Measurements from ENCODE around the gene DOCK9. TPM values are rescaled to one million over a fixed set of nuclear protein-coding genes. Genes with fewer than 3 reads are reported as not detected.

The DOCK9 gene
- total RNA-seq, 1 experiment from 2014 or later = 30.5 TPM

GRCh38 chr13:98966019-98966418, 11.8 kb downstream of the DOCK9 start:
- Histone ChIP-seq H3K27ac (ENCODE audit: low read length) (no peak overlapping the region), H3K36me3 (ENCODE audit: control insufficient read depth, insufficient read depth, low read length) (no peaks in the 10 kb centered on the region), H3K9me3 (ENCODE audit: control insufficient read depth, insufficient read depth, low read depth, low read length) (no peaks in the 10 kb centered on the region), H3K27me3 (ENCODE audit: control insufficient read depth, insufficient read depth, low read length) (no peaks in the 10 kb centered on the region), H3K4me3 (ENCODE audit: low read depth in 2 of 2, low read length in 2 of 2) (no peak overlapping the region), H3K4me1 (ENCODE audit: control insufficient read depth, insufficient read depth, low read length) (no peaks in the 10 kb centered on the region)
- intact Hi-C loops (cut with micrococcal nuclease; ENCODE audit: unreplicated experiment) = no loop called here
- TF ChIP-seq SIN3A (IDR thresholded peaks at IDR 0.05; ENCODE audit: borderline replicate concordance, insufficient read depth, low read depth, low read length) (no peak), CTCF (IDR thresholded peaks at IDR 0.05) (no peak), REST (IDR thresholded peaks at IDR 0.05; ENCODE audit: insufficient read depth in 1 of 2, low read depth in 2 of 2, low read length in 1 of 2) (no peak), TCF7L2 (IDR thresholded peaks at IDR 0.05; ENCODE audit: low read depth, low read length) (no peak), POLR2AphosphoS5 (IDR thresholded peaks at IDR 0.05; ENCODE audit: low read depth, low read length) (no peak)
- POLR2A ChIA-PET = no interaction called here
- DNase-seq (ENCODE audit: low read depth, low spot score) (no peak), ATAC-seq (no peak)
- no TSS peak for BruUV-seq (replicated peaks)
- in situ Hi-C loops (cut with HindIII; ENCODE audit: low pct_unique_long_range_greater_than_20kb, low sequenced_read_pairs) = no loop called here
- CTCF ChIA-PET = interaction anchor here (0.7 kb wide), 1 partner anchor 67 kb away, joined by 3 read pairs; no protein-coding TSS in a partner anchor

GRCh38 chr13:98965325-98965724, 12.5 kb downstream of the DOCK9 start:
- TF ChIP-seq REST (IDR thresholded peaks at IDR 0.05; ENCODE audit: insufficient read depth in 1 of 2, low read depth in 2 of 2, low read length in 1 of 2) (no peak), POLR2AphosphoS5 (IDR thresholded peaks at IDR 0.05; ENCODE audit: low read depth, low read length) (no peak), SIN3A (IDR thresholded peaks at IDR 0.05; ENCODE audit: borderline replicate concordance, insufficient read depth, low read depth, low read length) (no peak), TCF7L2 (IDR thresholded peaks at IDR 0.05; ENCODE audit: low read depth, low read length) (no peak), CTCF (IDR thresholded peaks at IDR 0.05) (no peak)
- intact Hi-C loops (cut with micrococcal nuclease; ENCODE audit: unreplicated experiment) (no loop called here), in situ Hi-C loops (cut with HindIII; ENCODE audit: low pct_unique_long_range_greater_than_20kb, low sequenced_read_pairs) (no loop called here)
- Histone ChIP-seq H3K4me3 (ENCODE audit: low read depth in 2 of 2, low read length in 2 of 2) (no peak overlapping the region), H3K4me1 (ENCODE audit: control insufficient read depth, insufficient read depth, low read length) (no peaks in the 10 kb centered on the region), H3K9me3 (ENCODE audit: control insufficient read depth, insufficient read depth, low read depth, low read length) (no peaks in the 10 kb centered on the region), H3K36me3 (ENCODE audit: control insufficient read depth, insufficient read depth, low read length) (no peaks in the 10 kb centered on the region), H3K27ac (ENCODE audit: low read length) (no peak overlapping the region), H3K27me3 (ENCODE audit: control insufficient read depth, insufficient read depth, low read length) (no peaks in the 10 kb centered on the region)
- ChIA-PET CTCF (interaction anchor here (0.7 kb wide), 1 partner anchor 66 kb away, joined by 3 read pairs; no protein-coding TSS in a partner anchor), POLR2A (no interaction called here)
- no peak for DNase-seq (ENCODE audit: low read depth, low spot score)
- no TSS peak for BruUV-seq (replicated peaks)
- ATAC-seq = no peak

Measured in Panc1 (cell line).